NCI-H1694 treated with DMSO at 0.1 percent for 48 hours (cell line): Measurements from ENCODE around the gene EPHA4.

Source experiments
- DNase-seq: peaks from one replicate; lab custom pipeline; 2025; lab: John Stamatoyannopoulos, UW

The EPHA4 gene

DNA sequence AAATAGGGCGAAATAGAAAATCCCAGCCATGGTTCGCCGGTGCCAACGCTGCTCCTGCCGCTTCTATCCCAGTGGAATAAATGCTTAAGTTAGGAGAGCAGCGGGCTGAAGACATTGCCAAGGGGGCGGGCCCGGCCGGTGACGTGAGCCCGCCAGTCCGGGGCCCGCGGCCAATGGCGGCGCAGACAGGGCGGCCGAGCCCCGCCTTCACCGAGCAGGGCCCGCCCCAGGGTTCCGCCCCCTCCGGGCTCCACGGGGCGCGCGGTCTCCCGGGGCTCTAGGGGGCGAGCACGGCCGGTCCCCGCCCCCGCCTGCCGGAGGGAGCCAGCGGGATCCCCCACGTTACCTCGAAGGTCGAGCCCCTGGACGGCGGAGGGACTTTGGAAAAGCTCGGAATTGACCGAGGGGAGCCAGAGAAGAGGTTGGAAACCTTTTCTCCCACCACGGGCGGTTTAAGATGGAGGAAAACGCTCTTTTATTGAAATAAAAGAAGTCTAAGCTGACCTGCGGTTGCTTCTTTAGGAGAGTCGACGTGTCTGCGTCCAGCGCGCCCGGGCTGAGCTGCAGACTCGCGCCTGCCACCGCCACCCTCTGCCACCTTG, at the start of gene EPHA4:
Gene EPHA4 (minus strand): TSS at position 86 of the 602 bp plus-strand sequence. CDS start 56 bp downstream, at position 30.
- DNase-seq, result peak; percentile 88

DNA sequence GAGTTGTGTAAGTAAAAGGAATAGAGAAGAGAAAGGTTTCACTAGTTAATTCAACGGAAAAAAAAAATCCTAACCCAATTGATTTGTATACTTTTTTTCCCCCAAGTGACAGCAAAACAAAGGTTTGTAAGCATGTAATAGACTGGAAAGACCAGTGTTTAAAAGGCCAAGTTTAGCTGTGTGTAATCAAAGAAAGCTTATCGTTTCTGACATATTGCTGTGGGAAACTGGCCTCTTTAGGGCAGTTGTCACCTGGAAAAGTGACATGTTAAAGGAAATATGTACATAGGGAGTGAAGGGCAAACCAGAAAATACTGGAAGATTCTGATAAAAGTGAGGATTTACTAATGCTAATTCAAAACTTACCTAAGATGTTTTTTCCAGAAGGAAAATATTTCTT, 45.9 kb upstream of the EPHA4 start:
- no peak for DNase-seq

DNA sequence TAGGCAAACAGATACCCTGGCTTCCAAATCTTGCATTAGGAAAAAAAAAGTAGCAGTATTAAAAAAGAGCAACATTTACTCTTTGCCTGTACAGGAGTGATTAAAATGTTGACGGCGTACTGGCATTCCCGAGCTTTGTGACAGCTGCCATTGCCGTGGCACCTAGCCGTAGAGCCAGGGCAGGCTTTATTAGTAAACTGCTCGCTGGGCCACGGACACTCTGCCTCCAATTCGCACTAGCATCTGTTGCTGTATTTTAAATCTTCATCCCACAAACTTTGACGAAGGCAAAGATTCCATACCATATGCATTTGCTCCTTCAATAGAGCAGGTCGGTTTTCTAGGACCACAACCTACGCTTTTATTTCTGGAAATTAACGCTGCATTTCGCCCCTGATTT, 44.5 kb upstream of the EPHA4 start:
- no peak for DNase-seq

DNA sequence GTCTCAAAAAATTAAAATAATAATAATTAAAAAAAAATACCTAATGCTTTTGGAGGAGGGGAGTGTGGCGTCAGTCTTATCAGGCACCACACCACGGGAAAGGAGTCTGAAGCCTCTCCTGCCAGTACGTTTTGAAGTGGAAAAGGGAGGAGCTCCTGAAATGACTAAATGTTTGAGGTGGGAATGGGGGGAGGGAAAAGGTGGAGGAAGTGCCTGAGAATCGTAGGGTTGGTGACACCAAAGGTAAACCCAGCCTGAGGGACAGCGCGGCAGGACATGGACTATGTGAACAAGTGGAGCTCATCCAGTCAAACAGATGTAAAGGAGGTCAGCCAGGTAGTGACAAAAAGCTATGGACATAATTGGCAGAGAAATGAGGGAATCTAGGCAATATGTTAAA, 42.2 kb upstream of the EPHA4 start:
- DNase-seq, result no peak

DNA sequence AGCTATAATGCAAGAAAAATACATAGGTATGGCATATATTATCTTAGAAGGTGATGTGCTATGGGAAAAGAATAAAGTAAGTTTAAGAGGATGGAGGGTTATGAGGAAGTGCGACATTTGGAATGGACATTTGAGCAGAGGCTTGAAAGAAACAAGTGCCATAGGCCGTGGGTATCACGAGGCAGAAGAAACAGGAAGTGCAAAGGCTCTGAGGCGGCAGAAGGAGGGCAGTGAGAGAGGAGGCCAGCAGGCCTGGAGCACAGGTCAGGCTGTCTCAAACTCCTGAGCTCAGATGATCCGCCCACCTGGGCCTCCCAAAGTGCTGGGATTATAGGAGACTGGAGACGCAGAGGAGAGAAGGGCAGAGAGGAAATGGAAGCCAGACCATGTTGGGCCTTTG, 40.7 kb upstream of the EPHA4 start:
- no peak for DNase-seq

DNA sequence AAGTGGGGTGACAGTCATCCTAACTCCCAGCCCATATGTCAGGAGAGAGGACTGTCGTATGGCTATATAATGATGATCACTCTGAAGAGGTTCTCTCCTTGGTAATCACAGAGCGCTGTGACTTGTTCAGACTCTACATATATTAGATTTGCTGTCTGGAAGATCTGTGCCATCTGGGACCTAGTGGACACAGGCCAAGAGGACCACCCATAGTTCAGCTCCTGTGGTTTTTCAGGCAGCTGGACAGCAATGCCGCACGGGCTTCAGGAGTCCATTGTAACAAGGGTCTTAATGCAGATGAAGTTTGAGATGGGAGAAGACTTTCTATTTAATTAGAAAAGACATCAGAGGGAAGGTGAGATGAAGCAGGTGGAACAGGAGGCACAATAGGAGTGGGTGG, 40.1 kb upstream of the EPHA4 start:
- DNase-seq, result no peak

DNA sequence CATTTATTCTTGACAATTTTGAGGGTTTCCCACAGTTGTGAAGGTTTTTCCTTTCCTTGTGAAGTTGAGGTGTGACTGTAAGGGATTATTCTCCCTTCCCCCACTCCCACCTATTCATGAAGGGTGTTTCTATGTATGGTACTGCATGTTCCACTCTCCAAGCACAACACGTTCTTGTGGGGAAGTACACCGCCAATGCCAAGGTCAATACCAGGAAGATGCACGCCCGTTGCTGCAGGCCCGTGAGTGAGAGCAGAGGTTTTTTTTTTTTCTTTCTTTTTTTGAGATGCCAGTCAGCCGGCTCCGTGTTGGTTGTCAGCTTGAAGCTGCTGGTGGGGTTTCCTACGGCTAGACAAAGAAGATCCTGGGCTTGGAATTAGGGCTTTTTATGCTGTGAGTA, 38.6 kb upstream of the EPHA4 start:
- DNase-seq, result no peak

DNA sequence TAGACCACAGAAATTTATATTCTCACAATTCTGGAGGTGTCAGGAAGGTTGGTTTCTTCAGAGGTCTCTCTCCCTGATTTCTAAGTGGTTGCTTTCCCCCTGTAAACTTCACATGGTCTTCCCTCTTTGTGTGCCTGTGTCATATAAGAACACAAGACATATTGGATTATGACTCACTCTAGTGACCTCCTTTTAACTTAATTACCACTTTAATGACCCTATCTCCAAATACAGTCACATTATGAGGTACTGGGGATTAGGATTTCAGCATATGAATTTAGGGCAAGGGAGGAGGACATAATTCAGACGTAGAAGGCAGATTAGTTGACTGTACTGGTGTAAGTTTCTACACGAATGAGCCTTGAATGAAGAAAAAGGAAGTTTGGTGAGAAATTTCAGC, 38.2 kb upstream of the EPHA4 start:
- DNase-seq, result no peak

DNA sequence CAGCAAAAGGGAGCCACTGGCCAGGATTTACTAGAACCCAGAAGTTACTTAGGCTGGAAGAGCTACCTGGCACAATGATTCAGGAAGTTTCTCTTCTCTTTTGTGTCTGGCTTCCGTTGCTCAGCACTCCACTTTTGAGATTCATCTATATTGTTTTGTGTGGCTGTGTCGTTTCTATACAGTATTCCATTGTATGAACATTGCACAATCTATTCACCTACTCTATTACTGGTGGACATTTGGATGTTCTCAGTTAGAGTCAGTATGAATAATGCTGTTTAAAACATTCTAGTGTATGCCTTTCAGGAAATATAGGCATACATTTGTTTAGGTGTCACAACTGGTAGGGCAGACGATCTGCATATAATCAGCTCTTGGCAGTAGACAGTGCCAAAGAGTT, 36.3 kb upstream of the EPHA4 start:
- no peak for DNase-seq

DNA sequence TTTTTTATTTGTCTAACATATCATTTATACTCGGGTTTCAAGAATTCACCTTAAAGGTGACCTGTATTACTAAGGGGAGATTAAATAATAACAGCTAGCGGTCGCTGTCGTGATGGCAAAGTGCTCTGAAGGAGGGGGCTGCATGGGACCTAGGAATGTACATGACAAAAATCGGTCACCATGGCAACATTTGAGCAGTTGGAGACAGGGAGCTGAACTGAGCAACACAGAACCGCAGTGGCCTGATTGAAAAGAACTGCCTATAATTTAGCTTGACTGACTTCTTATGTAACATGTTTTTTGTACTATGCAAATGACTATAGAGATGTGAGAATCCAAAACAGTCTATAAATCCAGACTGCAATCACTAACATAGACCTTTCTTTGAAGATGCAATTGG, 34.3 kb upstream of the EPHA4 start:
- DNase-seq, result no peak

DNA sequence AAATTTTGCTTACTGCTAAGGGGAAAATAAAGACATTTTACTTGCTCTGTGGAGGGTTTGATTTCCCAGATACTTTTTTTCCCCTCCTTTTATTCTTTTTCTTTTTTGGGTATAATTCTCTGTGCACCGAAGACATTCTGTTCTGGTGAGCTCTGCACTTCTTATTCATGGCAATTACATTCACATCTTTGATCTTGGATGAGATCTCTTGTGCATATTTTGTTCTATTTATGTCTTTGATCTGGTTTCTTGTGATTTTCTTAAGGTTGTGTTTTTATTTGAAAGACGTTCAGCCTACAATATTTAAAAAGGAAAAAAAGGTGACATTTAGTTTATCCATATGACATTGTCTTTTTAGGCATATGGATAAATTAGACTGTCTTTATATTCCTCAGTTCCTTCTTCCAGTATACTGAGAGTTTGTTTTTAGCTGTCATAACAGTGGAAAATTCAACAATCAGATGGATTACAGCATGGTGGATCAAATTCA, 33.7 kb upstream of the EPHA4 start:
- DNase-seq, result no peak

DNA sequence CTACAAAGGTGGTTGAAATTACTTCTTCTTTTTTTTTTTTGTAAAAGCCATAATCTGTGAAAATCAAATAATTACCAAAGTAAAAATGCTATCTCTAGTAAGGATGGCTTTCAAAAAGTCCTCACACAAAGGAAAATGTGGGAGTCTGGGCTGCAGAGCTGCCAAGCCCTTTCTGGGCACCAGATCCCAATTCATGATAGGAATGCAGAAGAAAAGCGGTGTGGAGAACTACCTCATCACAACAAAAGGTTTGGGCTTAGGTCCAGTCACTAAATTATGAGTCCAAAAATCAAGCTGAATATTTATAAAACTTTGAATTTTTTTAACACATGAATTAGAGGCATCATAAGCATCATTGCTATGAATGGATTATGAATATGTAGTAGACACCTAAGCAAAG, 30.8 kb upstream of the EPHA4 start:
- DNase-seq, result no peak

DNA sequence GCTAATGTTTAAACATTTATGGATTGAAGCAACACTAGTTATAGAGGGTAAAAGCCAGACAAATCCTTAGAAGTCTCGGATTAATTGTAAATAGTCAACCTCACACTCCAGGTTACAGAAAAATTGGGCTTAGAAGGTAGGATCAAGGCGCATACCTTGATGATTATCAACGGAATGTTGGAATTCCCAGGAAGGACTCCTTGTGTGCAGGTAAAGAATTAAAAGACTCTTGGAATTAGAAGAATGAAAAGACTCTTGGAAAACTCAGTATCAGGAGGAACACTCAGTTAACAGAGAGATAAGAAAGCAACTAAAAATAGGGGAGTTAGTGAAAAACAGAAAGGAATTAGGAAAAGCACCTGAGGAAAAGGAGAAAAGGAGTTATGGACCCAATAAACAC, 29.3 kb upstream of the EPHA4 start:
- no peak for DNase-seq

DNA sequence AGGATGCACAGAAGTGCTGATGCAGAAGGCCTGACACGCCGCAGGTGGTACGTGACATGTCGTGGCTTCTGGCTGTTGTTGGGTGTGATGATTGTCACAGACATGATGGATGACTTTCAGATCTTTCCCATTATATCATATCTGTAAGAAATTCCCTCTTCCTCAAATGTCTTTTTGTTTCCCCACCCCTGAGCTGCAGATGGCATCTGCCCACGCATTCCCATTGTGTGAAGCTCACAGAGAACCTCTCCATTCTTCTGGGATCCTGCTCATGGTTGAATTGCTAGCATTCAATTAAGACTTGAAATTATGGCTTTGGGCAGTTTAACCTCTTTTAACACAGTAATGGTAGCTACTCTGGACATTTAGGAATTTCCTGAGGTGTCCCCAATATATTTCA, 28.3 kb upstream of the EPHA4 start:
- no peak for DNase-seq

DNA sequence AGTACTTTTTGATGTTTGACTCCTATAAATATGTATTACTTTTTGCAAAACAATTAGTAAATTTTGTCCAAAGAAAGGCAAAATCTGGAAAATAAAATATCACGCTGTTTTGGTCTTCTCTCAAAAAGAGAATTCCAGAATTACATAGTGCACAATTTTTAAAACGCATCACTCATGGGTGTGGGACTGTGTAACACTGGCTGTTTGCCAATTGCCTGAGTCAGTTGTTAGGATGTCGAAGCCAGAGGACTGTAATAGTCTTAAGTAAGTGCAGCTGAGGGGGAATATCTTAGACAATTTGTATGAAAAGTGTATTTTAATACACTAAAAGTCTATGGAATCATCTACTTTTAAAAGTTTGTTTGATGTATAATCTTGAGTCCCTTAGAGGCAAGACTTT, 24.1 kb upstream of the EPHA4 start:
- DNase-seq, result no peak

DNA sequence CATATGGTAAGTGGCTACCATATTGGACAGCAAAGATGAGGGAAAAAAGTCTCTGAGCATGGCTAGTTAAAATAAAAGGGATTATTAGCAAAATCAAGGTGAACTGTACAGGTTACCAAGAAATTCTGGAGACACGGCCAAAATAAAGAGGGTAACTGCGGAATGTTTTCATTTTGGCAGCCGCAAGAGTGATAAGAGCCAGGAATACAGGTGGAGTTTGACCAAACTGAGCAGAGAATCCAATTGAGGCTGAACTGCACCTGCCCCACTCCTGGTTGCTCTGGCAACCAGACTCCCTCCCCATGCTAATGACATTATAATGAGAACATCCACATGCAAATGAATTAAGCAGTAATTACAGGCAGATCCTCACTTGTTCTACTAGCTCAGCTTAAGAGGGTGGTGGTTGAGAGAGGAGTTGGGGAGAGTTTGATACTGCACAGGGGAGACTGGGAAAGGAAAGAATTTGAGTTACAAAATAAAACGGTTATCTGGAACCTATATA, 18.8 kb upstream of the EPHA4 start:
- no peak for DNase-seq

DNA sequence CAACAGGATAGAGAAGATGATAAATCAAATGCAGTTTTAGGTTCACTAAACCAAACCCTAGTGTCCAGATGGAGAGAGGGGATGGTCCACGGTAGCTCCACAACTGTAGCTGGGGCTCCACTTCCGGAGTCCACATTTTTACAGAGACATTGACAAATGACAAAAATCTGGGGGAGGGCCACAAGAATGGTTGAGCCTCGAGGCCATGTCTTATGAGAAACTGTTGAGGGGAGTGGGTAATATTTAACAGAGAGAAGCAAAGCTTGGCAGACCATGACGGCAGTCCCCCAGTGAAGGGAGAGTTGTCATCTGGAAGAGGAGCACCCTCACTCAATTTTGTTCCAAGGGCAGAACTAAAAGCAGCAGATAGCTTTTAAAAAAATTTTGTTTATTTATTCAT, 17.6 kb upstream of the EPHA4 start:
- DNase-seq, result no peak

DNA sequence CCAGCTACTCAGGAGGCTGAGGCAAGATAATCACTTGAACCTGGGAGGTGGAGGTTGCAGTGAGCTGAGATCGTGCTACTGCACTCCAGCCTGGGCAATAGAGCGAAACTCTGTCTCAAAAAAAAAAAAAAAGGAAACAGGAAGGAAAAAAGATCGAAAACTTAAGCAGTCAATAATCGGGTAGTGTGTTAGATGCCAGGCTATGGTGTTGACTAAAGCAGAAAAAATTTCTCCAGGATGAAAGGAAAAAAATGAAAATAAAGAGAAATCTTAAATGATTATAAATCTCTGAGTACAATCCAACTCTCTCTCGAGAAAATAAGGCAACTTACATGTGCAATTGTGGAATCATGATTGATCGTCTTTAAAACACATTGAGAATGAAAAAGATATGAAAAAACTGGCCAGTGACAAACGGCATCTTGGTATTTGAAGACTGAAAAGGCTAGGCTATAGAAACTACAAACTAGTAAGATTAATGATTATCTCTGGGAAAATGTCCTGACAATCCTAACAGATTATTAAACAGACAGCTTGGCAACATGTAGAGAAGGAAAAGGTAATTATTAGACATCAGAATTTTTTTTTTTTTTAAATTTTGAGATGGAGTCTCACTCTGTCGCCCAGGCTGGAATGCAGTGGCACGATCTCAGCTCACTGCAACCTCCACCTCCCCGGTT, 16.3 kb upstream of the EPHA4 start:
- no peak for DNase-seq

DNA sequence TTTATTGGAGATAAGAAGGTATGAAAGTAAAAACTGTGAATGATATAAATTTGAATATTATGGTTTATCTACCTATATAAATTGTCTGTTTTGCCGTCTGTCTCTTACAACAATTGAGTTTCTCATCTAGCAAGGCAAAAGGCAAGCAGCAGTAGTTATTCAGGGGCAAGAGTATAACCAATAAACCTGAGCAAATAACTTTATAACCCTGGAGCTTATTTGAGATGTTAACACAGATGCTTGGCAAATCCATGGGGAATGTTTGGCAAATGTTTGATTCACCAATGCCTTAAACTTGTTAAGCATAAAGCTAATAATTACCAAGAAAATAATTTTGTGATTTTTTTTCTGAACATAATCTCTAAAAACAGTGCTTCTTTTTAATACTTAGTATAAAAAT, 9.9 kb upstream of the EPHA4 start:
- no peak for DNase-seq

DNA sequence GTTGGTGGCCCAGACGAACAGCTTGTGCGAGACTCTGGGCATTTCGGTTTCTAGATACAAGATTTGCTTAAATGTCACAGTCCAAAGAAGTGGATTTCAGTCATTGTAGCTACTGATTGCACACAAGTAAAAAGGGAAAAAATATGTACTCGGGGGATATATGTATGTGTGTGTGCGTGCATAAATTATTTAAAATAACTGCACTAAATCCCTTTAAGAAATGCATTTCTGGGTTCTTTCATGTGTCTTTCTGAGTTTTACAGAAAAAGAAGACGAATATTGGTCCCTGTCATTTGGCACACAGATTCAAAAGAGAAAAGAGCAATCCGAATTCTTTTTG, 2.1 kb upstream of the EPHA4 start:
- DNase-seq, result no peak

DNA sequence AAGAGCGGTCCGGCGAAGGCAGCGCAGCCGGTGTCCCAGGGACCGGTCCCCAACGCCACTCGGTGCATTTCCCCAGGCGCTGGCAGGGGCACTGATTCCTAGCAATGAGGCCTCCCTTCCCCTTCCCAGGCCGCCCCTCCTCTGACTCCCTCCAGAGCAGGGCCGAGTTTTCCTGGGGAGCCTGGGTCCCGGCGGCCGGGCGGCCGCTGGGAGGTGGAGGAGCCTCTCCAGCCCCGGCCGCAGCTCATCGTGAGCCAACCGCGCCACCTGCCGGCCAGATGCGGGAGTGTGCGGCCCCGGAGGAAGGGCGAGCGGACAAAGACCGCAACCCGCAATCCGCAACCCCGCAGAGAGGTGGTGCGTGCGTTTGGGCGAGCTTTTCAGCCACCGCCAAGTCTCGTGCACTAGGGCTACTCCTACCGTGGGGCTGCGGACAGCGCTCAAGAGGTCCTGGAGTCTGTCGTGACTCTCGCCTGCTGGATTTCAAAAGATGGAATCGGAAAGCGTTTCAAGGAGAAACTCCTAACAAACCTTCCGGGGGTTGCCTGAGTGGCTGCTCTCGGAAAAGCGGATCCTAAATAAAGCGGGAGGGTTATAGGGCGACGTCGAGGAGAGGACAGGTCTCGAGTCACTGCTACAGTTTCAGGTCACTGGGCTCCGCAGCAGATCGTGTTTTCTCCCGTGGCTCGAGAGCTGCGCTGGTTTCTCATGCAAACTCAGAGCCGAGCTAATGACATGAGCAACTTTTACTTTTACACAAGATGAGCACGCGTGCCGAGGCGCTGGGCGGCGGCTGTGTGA, 1.5 kb upstream of the EPHA4 start:
- DNase-seq, result peak; percentile 79

DNA sequence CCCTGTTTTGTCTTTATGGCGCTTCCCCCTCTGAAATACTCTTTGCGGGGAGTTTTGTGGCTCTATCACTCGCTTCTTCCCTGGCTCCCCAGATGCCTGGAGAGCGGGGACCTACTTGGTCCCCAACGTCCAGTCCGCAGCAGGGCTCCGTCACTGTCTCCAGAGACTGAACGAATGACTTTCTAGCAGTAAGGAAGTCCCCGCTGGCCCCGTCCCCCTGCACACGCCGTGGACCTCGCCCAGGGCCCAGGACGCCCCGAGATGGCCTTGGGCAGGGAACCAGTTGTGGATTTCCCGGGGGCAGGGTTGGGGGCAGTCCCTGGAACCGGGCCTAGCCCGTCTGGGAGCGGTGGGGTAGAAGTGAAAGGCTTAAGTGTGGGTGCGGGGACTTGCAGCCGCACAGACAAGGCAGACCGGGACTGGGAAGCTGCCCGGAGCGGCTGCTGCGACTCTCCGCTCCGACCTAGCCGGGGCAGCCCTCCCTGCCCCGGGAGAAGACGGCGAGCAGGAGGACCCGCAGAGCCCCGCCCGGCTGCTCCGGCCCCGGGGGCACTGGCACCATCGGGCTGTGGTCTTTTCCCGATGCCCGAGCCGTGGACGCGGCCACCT, 821 bp upstream of the EPHA4 start:
- no peak for DNase-seq
